Measurements from ENCODE around the gene STK11.

STK11 gene

DNA sequence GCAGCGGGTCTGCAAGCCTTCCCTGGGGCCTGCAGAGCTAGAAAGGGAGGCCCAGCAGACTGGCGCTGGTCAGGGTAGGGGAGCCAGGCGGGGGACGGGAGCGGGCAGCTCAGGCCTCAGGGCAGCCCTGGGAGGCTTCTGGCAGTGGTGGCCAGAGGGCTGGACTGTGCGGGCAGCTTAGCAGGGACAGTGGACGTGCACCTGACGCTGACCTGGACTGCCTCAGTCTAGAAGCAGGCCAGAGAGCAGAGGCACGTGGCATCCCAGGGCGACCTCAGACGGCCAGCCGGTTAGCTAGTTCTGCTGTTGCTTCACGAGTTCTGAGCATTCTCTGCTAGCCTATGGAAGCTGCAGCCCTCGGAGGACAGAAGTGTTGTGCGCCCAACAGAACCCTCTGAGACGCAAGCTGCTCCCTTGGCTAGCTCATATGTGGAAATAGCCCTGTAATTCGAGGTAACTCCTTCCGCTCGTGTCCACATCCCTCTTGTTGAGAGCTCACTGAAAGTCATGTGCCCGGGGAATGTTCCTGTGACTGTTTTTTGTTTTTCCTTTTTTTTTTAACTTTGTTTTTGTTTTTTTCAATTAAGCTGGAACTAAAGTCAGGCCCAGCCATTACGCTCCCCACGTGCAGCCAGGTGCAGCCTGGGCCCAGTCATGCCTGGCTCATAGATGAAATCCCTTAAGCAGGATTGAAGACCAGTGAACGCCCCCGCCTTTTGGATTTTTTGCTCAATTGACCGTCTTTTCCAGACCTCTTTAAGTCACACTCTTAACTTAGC is 67.9 kb downstream of the STK11 start:
- no peak for DNase-seq (ENCODE audit: low read depth in 2 of 2)

DNA sequence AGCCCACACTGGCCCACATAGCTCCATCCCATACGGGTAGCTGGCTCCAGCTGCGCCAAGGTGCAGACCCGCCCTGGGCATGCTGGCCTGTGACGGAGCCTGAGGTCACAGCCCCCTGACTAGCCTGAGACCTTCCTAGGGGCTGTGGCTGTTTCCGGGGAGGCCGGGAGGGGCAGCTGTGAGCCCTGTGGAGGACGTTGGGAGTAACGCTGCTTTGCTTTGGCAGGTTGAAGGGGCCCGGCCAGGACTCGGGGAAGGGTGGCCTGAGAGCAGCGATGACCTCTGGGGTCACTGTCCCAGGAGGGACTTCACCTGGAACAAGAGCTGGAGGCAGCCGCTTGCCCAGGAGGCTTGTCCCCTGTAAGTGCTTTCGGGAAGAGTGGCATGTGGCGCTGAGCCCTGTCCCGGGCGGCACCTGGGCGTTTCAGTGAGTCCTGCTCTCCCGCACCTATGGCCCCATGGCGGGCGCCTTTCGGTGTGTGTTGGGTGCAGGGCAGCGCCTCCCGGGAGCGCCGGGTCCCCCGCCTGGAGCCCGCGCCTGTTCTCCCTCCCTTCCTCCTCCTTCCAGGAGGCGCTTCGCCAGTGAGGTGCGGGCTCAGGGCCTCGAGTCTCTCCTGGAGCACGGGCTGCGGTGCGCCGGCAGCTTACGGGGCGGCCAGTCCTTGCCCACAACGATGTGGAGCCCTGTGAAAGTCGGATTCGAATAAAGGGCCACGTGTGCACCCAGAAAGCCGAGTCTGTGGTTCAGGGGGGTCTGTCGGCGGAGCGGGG is 68.7 kb downstream of the STK11 start:
- no peak for DNase-seq (ENCODE audit: low read depth in 2 of 2)

GRCh38 chr19:1274852-1275259 is 69.3 kb downstream of the STK11 start:
- DNase-seq (ENCODE audit: low read depth in 2 of 2) = no peak

DNA sequence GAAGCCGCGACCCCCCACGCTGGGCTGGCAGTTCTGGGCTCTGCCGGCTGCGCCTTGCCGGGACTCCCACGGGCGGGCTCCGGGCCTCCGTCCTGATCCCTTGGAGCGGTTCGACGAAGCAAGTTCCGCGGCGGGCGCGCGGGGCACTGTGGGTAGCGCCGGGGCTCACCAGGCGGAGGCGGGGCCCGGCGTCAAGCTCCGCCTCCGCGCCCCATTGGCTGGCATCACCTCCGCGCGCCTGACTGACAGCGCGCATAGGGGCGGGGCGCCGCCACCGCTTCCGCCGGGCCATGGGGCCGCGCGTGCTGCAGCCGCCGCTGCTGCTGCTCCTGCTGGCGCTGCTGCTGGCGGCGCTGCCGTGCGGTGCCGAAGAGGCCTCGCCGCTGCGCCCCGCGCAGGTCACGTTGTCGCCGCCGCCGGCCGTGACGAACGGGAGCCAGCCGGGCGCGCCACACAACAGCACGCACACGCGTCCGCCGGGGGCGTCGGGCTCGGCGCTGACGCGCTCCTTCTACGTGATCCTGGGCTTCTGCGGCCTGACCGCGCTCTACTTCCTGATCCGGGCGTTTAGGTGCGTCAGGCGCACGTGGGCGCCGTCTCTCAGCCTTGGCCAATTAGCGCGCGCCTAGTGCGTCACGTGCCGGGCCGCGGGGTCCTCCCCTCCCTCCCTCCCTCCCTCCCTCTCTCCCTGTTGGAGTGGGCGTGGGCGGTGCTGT is 69.8 kb downstream of the STK11 start, which contains the start of gene FAM174C:
Gene FAM174C (plus strand): TSS at position 271 of the 716 bp plus-strand sequence. CDS start 20 bp downstream, at position 291.
- peak; percentile 95 to 96 for DNase-seq (ENCODE audit: low read depth in 2 of 2)

DNA sequence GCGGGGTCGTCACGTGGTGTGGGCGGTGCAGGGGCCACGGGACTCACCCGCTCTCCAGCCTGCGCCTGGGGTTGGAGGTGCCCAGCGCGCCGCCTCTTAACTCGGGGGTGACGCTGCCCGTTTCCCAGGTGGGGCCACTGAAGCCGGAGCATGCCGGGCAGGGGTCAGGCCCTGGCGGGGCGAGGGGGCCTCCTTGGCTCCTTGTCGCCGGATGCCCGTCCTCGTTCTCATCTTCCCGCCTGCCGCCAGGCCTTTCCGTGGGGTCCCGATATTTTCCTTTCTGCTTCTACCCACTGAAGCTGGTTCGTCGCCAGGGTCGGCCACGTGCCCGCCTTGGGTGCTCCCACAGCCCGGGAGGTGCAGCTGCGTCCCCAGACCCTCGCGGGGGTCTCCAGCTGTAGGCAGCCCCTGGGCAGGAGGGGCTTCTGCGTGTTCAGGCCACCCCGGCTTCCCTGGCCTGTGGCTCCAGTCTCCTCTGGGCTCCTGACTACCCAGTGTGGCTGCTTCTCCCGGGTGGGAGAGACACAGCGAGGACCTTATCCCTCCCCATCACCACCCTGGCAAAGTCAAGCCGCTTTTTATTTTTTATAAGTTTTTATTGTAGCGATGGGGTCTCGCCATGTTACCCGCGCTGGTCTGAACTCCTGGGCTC is 70.5 kb downstream of the STK11 start:
- DNase-seq (ENCODE audit: low read depth in 2 of 2) = no peak

GRCh38 chr19:1276628-1277022 is 71.0 kb downstream of the STK11 start:
- no peak for DNase-seq (ENCODE audit: low read depth in 2 of 2)

DNA sequence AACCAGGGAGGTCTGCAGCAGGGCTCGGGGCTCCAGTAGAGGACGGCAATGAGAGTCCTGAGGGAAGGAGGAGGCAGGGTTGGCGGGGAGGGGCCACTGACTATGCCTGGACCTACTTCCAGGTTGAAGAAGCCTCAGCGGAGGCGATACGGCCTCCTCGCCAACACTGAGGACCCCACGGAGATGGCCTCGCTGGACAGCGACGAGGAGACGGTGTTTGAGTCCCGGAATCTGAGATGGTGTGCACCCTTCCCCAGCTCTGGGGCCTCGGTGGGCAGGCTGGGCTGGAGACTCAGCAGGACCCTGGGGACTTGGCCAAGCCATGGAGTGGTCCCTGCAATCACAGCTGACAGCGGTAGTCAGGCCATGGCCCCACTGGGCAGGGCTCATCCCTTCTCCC is 71.5 kb downstream of the STK11 start:
- DNase-seq (ENCODE audit: low read depth in 2 of 2) = no peak
